HG02943 (cell line): Measurements from ENCODE around the gene PACSIN1.

ENCODE experiments used
- ATAC-seq: cut with Tn5 transposase; IDR thresholded peaks from one replicate; pipeline ENCODE4 v1.9.1; 2021; ENCODE audit warnings: mild to moderate bottlenecking, low read depth, moderate library complexity; ENCODE audit not compliant: unreplicated experiment

PACSIN1 gene

DNA sequence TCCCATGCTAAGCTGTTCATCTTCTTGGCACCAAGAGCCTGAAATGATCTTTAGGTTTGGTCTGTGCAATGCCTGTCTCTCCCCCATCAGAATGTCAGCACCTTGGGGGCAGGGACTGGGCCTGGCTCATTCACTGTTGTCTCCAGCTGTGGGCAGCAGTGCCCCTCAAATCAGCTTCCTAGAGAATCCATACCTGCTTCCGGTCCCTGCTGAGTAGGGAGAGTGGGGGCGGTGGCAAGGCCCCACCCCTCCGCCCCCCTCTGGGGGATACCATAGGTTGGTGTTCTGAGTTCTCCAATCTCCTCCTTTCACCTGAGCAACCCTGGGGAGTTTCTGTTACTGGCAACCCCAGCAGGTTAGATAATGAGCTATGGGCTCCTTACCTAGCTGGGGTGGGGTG, 109.5 kb downstream of the PACSIN1 start:
- ATAC-seq: no peak

DNA sequence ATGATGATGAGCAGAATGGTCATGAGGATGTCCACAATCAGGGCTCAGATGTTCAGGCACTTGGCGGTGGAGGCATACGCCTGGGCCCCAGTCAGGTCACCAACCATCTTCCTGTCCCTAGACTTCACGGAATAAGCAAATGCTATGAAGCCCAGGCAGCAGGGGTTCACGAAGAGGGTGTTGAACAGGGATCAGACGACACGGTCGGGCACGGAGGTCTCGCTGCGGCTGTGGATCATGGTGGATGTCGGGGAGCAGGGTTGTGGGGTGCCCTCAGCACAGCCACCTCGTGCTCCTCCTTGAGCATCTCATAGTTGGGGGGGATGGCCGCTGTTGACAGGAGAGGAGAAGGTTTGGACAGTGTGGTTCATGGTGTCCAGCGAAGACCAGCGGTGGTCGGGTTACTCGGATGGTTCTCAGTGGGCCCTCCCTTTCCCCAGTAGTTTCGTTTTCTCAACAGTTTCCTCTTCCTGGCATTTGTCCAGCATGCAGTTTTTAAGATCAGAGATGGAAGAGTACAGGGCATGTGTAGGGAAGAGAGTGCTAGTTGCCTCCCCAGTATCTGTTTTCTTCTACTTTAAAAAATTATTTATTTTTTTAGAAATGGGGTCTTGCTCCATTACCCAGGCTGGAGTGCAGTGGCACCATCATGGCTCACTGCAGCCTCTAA, 110.5 kb downstream of the PACSIN1 start:
- ATAC-seq: no peak

DNA sequence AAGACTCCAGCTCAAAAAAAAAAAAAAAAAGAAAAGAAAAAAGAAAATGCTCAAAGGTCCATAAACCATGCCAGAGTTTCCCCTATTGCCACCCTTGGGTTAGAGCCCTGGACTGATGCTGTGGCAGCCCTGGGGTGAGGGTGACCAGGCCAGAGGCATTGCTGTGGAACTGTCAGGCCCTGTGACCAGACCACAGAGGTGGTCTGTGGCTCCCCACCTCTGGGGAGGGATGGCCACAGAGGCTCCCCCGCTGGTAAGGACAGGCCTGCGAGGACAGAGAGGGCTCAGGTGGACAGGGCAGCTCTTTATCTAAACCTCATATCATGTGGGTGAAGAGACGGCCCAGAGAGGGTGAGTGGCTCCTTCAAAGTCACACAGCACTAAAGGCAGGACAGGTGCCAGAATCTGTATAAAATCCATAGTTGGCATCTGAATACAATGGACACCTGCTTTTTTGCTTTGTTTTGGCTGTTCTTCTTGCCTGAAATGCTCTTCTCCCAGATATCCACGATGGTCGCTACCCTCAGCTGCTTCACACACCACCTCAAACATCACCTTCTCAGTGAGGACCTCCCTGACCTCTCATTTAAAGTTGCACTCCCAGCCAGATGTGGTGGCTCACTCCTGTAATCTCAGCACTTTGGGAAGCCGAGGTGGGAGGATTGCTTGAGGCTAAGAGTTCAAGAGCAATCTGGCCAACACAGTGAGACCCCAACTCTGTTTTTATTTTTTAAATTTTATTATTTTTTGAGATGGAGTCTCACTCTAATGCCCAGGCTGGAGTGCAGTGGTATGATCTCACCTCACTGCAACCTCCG, 112.8 kb downstream of the PACSIN1 start:
- no peak for ATAC-seq

DNA sequence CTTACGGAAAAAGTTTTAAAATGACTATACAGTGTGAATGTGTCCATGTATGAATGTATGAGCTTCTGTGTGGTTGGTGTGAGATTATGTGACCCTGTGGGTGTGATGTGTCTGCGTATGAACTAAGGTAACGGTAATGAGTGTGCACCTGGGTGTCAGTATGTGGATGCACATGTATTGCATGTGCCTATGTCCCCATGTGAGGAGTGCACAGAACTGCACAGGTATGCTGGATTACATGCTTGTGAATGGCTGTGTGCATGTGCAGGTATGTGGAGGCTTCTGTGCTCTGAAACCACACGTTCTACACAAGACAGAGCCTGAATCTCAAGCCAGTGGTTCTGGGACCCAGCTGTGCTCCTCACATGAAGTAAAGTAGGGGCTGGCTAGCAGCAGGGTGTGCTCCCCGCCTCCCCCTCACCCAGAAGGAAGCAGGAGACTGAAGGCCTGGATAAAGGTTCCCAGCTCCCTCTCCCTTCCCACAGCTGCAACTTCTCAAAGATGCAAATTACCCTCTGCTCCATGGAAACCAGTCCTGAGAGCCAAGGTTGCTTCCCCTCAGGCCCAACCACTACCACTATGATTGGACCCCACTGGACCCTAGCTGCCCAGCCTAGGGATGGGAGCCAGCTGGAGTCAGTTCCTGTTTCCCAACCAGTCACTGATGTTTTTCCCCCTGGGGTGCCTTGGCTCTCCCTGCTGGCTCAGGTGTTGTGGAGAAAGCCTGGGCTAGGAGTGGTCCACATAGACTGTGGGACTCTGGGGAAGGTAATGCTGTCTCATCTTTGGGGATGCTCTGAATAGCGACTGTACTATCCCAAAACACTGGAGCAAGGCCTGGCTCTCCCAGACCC, 115.1 kb downstream of the PACSIN1 start:
- ATAC-seq: no peak

DNA sequence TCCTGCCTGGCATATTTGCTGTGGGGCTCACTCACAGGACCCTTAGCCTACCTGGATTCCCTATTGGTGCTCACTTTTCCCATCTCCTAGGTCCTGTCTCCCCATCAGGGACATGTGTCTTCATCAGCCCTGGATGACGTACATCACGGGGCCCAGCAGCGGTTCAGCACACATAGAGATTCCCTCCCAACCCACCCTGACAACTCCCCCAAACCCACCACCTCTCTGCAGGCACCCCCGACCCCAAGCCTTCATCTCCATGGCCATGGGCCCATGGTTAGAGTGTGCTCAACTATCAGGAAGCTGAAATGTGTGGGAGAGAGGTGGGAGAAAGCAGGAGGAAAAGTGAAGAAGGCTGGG, 115.7 kb downstream of the PACSIN1 start:
- no peak for ATAC-seq

DNA sequence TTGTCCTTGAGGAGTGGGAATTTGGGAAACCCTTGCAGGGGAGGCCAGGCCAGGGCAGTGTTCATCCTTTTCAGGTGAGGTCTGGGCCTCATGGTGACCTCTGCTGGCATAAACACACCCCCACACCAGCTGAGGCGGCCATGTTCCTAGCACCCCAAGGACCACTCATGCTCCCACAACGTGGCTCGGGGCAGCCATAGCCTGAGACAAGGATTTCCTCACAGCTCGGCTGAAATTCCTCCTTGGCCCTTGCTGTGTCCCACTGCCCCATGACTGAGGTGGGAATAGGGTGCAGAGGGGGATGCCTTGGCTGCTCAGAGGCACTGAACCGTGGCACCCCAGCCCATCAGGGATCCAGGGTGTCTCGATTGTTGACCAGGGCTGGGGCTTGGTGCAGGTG, 117.6 kb downstream of the PACSIN1 start:
- ATAC-seq: no peak

DNA sequence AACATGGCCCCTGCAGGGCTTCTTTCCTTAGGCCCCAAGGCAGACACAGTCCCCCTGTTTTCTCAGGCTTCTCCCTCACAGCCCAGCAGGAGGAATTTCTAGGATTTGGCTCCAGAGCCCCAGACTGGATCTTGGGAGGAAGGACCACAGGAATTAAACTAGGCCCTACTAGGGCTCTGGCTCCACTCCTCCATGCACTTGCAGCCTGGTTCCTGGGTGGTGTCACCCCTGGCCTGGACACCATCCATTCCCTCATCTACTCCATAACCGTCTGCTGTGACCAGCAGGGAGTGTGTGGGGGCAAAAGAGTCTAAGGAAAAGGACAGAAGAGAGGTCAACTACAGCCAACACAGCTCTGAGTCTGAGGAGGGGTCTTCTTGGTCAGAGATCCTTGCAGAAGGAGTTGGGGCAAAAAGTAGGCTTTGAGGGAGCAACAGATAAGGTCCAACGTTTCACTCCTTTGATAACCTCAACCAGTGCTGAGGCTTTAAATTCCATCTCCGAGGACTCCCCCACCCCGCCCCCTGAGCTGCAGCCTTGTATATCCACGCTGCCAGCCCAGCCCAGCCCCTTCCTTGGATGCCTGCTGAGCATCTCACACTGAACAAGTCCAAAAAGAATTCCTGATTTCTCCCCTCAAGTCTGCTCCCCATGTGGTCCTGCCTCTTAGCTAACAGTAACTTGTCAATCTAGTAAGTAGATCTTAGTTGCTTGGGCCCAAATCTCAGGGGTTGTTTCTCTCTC, 118.2 kb downstream of the PACSIN1 start:
- no peak for ATAC-seq

DNA sequence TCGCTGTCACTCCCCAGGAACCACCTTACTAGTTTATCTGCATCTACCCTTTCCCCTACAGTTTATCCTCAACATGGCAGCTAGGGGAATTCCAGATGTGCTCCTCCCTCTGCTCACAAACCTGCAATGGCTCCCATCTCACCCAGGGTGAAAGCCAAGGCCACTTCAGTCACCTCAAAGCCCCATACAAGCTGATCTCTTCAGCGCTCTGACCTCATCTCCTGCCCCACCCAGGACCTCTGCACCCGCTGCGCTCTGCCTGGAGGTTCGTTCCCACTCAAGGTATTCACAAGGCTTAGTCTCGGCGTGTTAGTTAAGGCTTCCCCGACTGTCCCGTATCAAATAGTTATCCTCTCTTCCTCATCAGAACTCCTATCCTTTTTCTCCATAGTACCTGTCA, 118.8 kb downstream of the PACSIN1 start:
- ATAC-seq: no peak
